Mesenchymal stem cell (in vitro differentiated cells and primary cell): ENCODE data around the gene CDH23.
A peak's percentile ranks its signal among the peaks of the same experiment; 100 is the strongest.

Experiments
- DNase-seq: peaks from one replicate; pipeline ENCODE4 v3.0.0-alpha.2; 2013
- H2AFZ ChIP-seq: one replicate; pipeline ENCODE4 v1.6.1; 2013; ENCODE audit warnings: low read depth, mild to moderate bottlenecking, control low read depth, inconsistent platforms, low read length, moderate library complexity
- H2AK5ac ChIP-seq: 2 replicates; pipeline ENCODE4 v1.6.1; 2013; ENCODE audit warnings: low read length, moderate library complexity, mild to moderate bottlenecking, inconsistent platforms; ENCODE audit not compliant: severe bottlenecking
- H2BK120ac ChIP-seq: one replicate; pipeline ENCODE4 v1.6.1; 2013; ENCODE audit warnings: low read depth, mild to moderate bottlenecking, inconsistent platforms, low read length, moderate library complexity
- H2BK12ac ChIP-seq, 2 experiments: one replicate each; pipeline ENCODE4 v1.6.1; 2013; ENCODE audit warnings: inconsistent platforms in 2 of 2, low read length in 2 of 2, mild to moderate bottlenecking in 2 of 2, moderate library complexity in 2 of 2, control low read depth in 1 of 2
- H2BK15ac ChIP-seq: one replicate; pipeline ENCODE4 v1.6.1; 2013; ENCODE audit warnings: mild to moderate bottlenecking, low read depth, inconsistent platforms; ENCODE audit not compliant: poor library complexity, severe bottlenecking
- H2BK5ac ChIP-seq: 2 replicates; pipeline ENCODE4 v1.6.1; 2013; ENCODE audit warnings: low read depth, mild to moderate bottlenecking, low read length, control low read depth, inconsistent platforms; ENCODE audit not compliant: poor library complexity, severe bottlenecking
- H3K14ac ChIP-seq, 2 experiments: one replicate each; pipeline ENCODE4 v1.6.1; 2013; ENCODE audit warnings: inconsistent platforms in 2 of 2, low read length in 2 of 2, control low read depth in 1 of 2, mild to moderate bottlenecking in 1 of 2, moderate library complexity in 1 of 2
- H3K18ac ChIP-seq, 2 experiments: one replicate each; pipeline ENCODE4 v1.6.1; 2013; ENCODE audit warnings: inconsistent platforms in 2 of 2, low read length in 2 of 2, control low read depth in 1 of 2, low read depth in 1 of 2, mild to moderate bottlenecking in 1 of 2
- H3K23ac ChIP-seq, 2 experiments: one replicate each; pipeline ENCODE4 v1.6.1; 2013; ENCODE audit warnings: inconsistent platforms in 2 of 2, low read length in 2 of 2, mild to moderate bottlenecking in 2 of 2, moderate library complexity in 2 of 2, control low read depth in 1 of 2
- H3K27ac ChIP-seq: 2 replicates; pipeline ENCODE4 v1.5.1; 2013; ENCODE audit warnings: mild to moderate bottlenecking, moderate library complexity, low read length, control low read depth, inconsistent platforms; ENCODE audit not compliant: poor library complexity, severe bottlenecking
- H3K27me3 ChIP-seq, 2 experiments: 2 replicates each; pipeline versions ENCODE4 v1.6.1 to v1.7.0; 2013; ENCODE audit warnings: low read length in 2 of 2, mild to moderate bottlenecking in 2 of 2, moderate library complexity in 2 of 2, control low read depth in 1 of 2, inconsistent platforms in 1 of 2; ENCODE audit not compliant: control insufficient read depth in 1 of 2, insufficient read depth in 1 of 2
- H3K36me3 ChIP-seq, 2 experiments: 2 replicates each; pipeline versions ENCODE4 v1.6.1 to v1.7.0; 2013; ENCODE audit warnings: low read length in 2 of 2, control low read depth in 1 of 2, inconsistent platforms in 1 of 2, low read depth in 1 of 2, mild to moderate bottlenecking in 1 of 2; ENCODE audit not compliant: insufficient read depth in 2 of 2, control insufficient read depth in 1 of 2
- H3K4ac ChIP-seq, 2 experiments: one replicate each; pipeline ENCODE4 v1.6.1; 2013; ENCODE audit warnings: inconsistent platforms in 2 of 2, low read length in 2 of 2, mild to moderate bottlenecking in 2 of 2, moderate library complexity in 2 of 2, control low read depth in 1 of 2, low read depth in 1 of 2
- H3K4me1 ChIP-seq: 2 replicates; pipeline ENCODE4 v1.6.1; 2013; ENCODE audit warnings: low read depth, low read length, control low read depth; ENCODE audit not compliant: control insufficient read depth, insufficient read depth
- H3K4me2 ChIP-seq: 2 replicates; pipeline ENCODE4 v1.6.1; 2013; ENCODE audit warnings: low read length, mild to moderate bottlenecking, inconsistent platforms; ENCODE audit not compliant: poor library complexity, severe bottlenecking
- H3K4me3 ChIP-seq, 2 experiments: 2 replicates each; pipeline versions ENCODE4 v1.5.1 to v1.7.0; 2013; ENCODE audit warnings: low read length in 2 of 2, mild to moderate bottlenecking in 2 of 2, control low read depth in 1 of 2, low read depth in 1 of 2; ENCODE audit not compliant: insufficient read depth in 1 of 2
- H3K79me1 ChIP-seq: replicated peaks from 2 replicates; pipeline ENCODE4 v1.6.1; 2013; ENCODE audit warnings: mild to moderate bottlenecking, control low read depth, low read length, inconsistent platforms; ENCODE audit not compliant: poor library complexity, severe bottlenecking
- H3K9ac ChIP-seq: 2 replicates; pipeline ENCODE4 v1.7.0; 2013; ENCODE audit warnings: mild to moderate bottlenecking, low read length, moderate library complexity
- H3K9me3 ChIP-seq: 2 replicates; pipeline ENCODE4 v1.7.0; 2013; ENCODE audit warnings: mild to moderate bottlenecking, low read length; ENCODE audit not compliant: control insufficient read depth
- H4K8ac ChIP-seq: one replicate; pipeline ENCODE4 v1.6.1; 2013; ENCODE audit warnings: inconsistent platforms, mild to moderate bottlenecking, low read length, moderate library complexity
- H4K91ac ChIP-seq: one replicate; pipeline ENCODE4 v1.6.1; 2013; ENCODE audit warnings: mild to moderate bottlenecking, low read length, inconsistent platforms
- WGBS: methylation state at CpG from one replicate; pipeline ENCODE4 v1.1.7; 2013; ENCODE audit warnings: mixed read lengths; 5-methylcytosine and 5-hydroxymethylcytosine counted together

The CDH23 gene

DNA sequence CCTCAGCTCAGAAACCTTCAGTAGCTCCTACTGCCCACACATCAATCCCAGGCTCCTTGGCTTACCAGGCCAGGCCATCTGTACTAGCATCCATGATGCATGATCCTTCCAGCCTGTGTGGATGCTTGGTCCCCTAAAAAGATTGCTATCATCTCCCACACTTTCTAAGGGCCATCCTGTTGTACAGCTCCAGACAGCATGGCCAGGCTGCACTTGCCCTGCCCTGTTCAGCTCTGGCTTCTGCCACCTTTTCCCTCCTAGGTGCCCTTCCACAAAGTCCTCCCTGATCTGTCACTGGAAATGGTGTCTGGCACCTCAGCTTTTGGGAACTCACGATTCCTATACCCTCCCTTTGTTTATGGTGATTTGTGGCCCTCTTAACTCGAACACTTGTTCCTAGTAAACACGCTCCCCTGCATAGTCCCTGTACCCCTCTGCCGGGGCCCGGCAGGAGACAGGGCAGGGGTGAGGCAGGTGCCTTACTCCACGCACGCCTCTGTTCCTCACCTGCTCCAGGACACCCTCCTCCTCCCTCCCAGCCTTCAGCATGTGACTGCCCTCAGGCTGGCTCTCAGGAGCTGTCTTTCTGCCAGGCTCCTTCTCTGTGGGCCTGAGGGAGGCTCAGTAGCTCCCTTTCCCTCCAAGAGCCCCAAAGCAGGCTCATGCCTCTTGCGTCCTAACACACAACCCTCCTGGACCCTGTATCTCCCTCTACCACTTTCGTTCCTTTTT is 71.8 kb downstream of the CDH23 start:
- no peak overlapping the region for H3K23ac ChIP-seq
- H3K36me3 ChIP-seq: no peaks in the 10 kb centered on the region
- no peak overlapping the region for H3K27ac ChIP-seq
- no peaks in the 10 kb centered on the region for H3K79me1 ChIP-seq
- H3K4ac ChIP-seq: no peak overlapping the region
- no peak overlapping the region for H2BK5ac ChIP-seq
- H3K27me3 ChIP-seq: peaks cover 37 to 49% of the 10 kb centered on the region in 2 experiments
- no peak overlapping the region for H4K91ac ChIP-seq
- H2AFZ ChIP-seq: no peak overlapping the region
- no peak for DNase-seq
- H3K9me3 ChIP-seq: no peaks in the 10 kb centered on the region
- no peak overlapping the region for H2BK12ac ChIP-seq
- H2AK5ac ChIP-seq: no peak overlapping the region
- H3K14ac ChIP-seq: no peak overlapping the region
- 60% methylated on average over 7 of the region's 9 CpGs for WGBS
- H3K9ac ChIP-seq: no peak overlapping the region
- no peak overlapping the region for H2BK15ac ChIP-seq
- no peak overlapping the region for H4K8ac ChIP-seq
- H3K4me2 ChIP-seq: no peak overlapping the region
- no peak overlapping the region for H2BK120ac ChIP-seq
- H3K4me1 ChIP-seq: no peaks in the 10 kb centered on the region
- H3K4me3 ChIP-seq: no peak overlapping the region
- no peak overlapping the region for H3K18ac ChIP-seq

DNA sequence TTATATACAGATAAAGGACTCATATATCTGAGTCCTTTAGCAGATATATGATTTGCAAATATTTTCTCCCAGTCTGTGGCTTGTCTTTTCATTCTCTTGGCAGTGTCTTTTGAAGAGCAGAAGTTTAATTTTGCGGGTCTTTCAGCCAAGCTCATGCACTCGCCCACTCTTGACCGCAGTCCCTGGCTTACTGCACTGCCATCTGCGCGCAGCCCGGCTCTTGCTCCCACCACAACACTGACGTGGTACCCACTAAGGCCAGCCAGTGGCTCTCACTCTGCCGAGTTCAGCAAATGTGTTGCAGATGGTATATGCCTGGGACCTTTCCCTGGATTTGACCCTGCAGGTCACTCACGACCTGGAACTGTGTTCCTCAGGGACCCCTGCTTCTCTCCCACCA is 74.3 kb downstream of the CDH23 start:
- Histone ChIP-seq H3K4ac (no peak overlapping the region), H3K4me2 (no peak overlapping the region), H2BK5ac (no peak overlapping the region), H4K8ac (no peak overlapping the region), H3K18ac (no peak overlapping the region), H2AK5ac (no peak overlapping the region), H3K27ac (no peak overlapping the region), H3K79me1 (no peaks in the 10 kb centered on the region), H3K14ac (no peak overlapping the region), H2BK120ac (no peak overlapping the region), H3K27me3 (peaks cover 39 to 65% of the 10 kb centered on the region in 2 experiments), H4K91ac (no peak overlapping the region), H3K36me3 (no peaks in the 10 kb centered on the region), H3K4me1 (no peaks in the 10 kb centered on the region), H3K23ac (no peak overlapping the region), H2BK12ac (no peak overlapping the region), H3K4me3 (no peak overlapping the region), H2AFZ (no peak overlapping the region), H2BK15ac (no peak overlapping the region), H3K9ac (no peak overlapping the region), H3K9me3 (no peaks in the 10 kb centered on the region)
- 81% methylated on average over 9 of the region's 9 CpGs for WGBS
- no peak for DNase-seq

DNA sequence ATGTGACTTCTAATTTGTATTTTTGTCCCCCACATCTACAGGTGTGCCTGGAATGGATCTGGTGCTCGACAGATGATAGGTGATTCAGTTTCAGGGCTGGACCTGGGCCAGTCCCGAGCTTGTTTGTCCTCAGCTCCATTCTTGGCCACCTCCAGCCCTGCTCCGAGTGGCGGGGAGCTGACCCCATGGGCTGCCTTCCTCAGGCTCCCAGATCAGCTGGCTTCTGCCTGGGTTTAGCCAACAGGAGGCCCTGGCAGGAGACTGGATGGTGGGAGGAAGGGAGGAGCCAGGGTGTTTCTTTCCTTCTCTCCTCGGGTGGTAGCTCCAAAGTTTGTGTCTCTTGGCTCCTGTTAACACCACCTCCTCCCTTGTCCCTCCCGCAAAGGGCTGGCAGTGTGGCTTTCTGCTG is 75.2 kb downstream of the CDH23 start:
- H3K4me3 ChIP-seq: no peak overlapping the region

DNA sequence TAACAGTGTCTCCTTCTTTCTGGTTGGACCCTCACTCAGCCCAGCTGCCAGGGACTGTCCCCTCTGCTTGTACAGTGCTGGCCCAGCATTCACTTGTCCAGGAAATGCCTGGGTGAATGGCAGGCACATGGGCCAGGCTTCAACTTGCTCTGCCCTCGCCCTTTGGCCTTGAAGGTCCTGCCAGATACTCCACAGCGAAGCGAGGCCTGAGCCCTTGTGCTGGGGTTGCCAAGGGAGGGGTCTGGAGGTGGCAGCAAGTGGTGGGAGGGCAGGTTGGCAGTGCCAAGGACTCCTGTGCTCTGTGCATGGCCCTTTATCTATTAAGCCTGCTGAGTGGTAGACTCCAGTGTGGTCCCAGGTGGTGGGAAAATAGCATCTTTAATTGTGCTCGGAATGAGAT is 75.7 kb downstream of the CDH23 start:
- H3K4ac ChIP-seq: no peak overlapping the region
- no peak overlapping the region for H2BK120ac ChIP-seq
- H3K36me3 ChIP-seq: no peaks in the 10 kb centered on the region
- no peak overlapping the region for H2BK12ac ChIP-seq
- no peak overlapping the region for H3K18ac ChIP-seq
- no peak overlapping the region for H3K9ac ChIP-seq
- no peak overlapping the region for H3K27ac ChIP-seq
- no peak overlapping the region for H4K8ac ChIP-seq
- no peak overlapping the region for H3K4me3 ChIP-seq
- no peak overlapping the region for H3K4me2 ChIP-seq
- no peak overlapping the region for H4K91ac ChIP-seq
- no peaks in the 10 kb centered on the region for H3K9me3 ChIP-seq
- peak overlapping the region in 1 of 2 experiments; percentile 26 for H3K14ac ChIP-seq
- no peak overlapping the region for H2AK5ac ChIP-seq
- no peaks in the 10 kb centered on the region for H3K4me1 ChIP-seq
- H3K79me1 ChIP-seq: no peaks in the 10 kb centered on the region
- 69% methylated on average over 3 of the region's 4 CpGs for WGBS
- H2AFZ ChIP-seq: no peak overlapping the region
- no peak for DNase-seq
- no peak overlapping the region for H2BK5ac ChIP-seq
- H2BK15ac ChIP-seq: no peak overlapping the region
- no peak overlapping the region for H3K23ac ChIP-seq
- H3K27me3 ChIP-seq: peaks cover 44 to 70% of the 10 kb centered on the region in 2 experiments

More for the DNA sequence above, 75.2 kb downstream of the CDH23 start:
- H2BK12ac ChIP-seq: no peak overlapping the region
- no peak overlapping the region for H3K18ac ChIP-seq
- H4K8ac ChIP-seq: no peak overlapping the region
- H2AK5ac ChIP-seq: no peak overlapping the region
- no peak for DNase-seq
- WGBS: 60% methylated on average over 5 of the region's 6 CpGs
- no peak overlapping the region for H2AFZ ChIP-seq
- no peak overlapping the region for H3K14ac ChIP-seq
- no peaks in the 10 kb centered on the region for H3K79me1 ChIP-seq
- no peak overlapping the region for H2BK5ac ChIP-seq
- no peak overlapping the region for H3K4me2 ChIP-seq
- H3K4me1 ChIP-seq: no peaks in the 10 kb centered on the region
- no peak overlapping the region for H3K9ac ChIP-seq
- H3K27me3 ChIP-seq: peaks cover 42 to 71% of the 10 kb centered on the region in 2 experiments
- no peak overlapping the region for H4K91ac ChIP-seq
- H3K36me3 ChIP-seq: no peaks in the 10 kb centered on the region
- H3K4ac ChIP-seq: no peak overlapping the region
- H2BK120ac ChIP-seq: no peak overlapping the region
- H3K27ac ChIP-seq: no peak overlapping the region
- H3K9me3 ChIP-seq: no peaks in the 10 kb centered on the region
- H2BK15ac ChIP-seq: no peak overlapping the region
- H3K23ac ChIP-seq: no peak overlapping the region
